BJ (cell line): ENCODE measurements around the gene POLD2. TPM values are rescaled to one million over a fixed set of nuclear protein-coding genes. Genes with fewer than 3 reads are reported as not detected.

Experiments
- CTCF ChIA-PET: fragments of 350-600 bp; formaldehyde crosslinking; extraction: SDS; loops from one replicate; lab custom pipeline; 2021; ENCODE audit warnings: antibody characterized with exemption, inconsistent platforms; lab: Yijun Ruan, JAX
- POLR2A ChIA-PET: fragments of 300-600 bp; sonication (Branson Sonifier 250); formaldehyde crosslinking; extraction: SDS; loops from one replicate; lab custom pipeline; 2021; ENCODE audit warnings: antibody characterized with exemption; lab: Charles Lee
- DNase-seq: peaks from one replicate; pipeline ENCODE4 v3.0.0-alpha.2; 2011; ENCODE audit warnings: low read depth
- H3K27me3 ChIP-seq: 2 replicates; pipeline ENCODE4 v1.6.0; 2011; ENCODE audit warnings: low read length; ENCODE audit not compliant: control insufficient read depth, insufficient read depth
- H3K36me3 ChIP-seq: 2 replicates; pipeline ENCODE4 v1.5.1; 2011; ENCODE audit warnings: low read length; ENCODE audit not compliant: control insufficient read depth, insufficient read depth
- H3K4me3 ChIP-seq: 2 replicates; pipeline ENCODE4 v1.5.1; 2011; ENCODE audit warnings: low read depth, mild to moderate bottlenecking, control low read depth, low read length
- CTCF ChIP-seq: IDR thresholded peaks from 2 replicates; pipeline ENCODE4 v1.5.1; 2011; ENCODE audit warnings: low read depth, mild to moderate bottlenecking, control low read depth, inconsistent platforms, low read length, moderate library complexity; ENCODE audit not compliant: insufficient read depth
- polyA plus RNA-seq: library from polyadenylated mRNA; depleted of rRNA; stranded (reverse); fragments of >200 nt; gene quantifications from 2 replicates; pipeline ENCODE4 v1.2.3, GENCODE V29; 2011

POLD2 gene
- polyA plus RNA-seq, 1 experiment: 87.2 TPM

GRCh38 chr7:44121761-44122420 is 1.5 kb downstream of the POLD2 start:
- no peak overlapping the region for H3K4me3 ChIP-seq
- POLR2A ChIA-PET: no interaction called here
- no peak for TF ChIP-seq CTCF

GRCh38 chr7:44120395-44120794 is 3.0 kb downstream of the POLD2 start:
- peaks cover 9% of the 10 kb centered on the region for H3K36me3 ChIP-seq
- ChIA-PET CTCF (interaction anchor here (0.8 to 1.2 kb wide), 3 partner anchors 11 to 48 kb away, joined by 3 to 5 read pairs (median 3); no protein-coding TSS in a partner anchor), POLR2A (no interaction called here)
- no peak for TF ChIP-seq CTCF
- no peak for DNase-seq
- H3K4me3 ChIP-seq: no peak overlapping the region
- no peaks in the 10 kb centered on the region for H3K27me3 ChIP-seq

More at GRCh38 chr7:44121761-44122420, 1.5 kb downstream of the POLD2 start:
- DNase-seq: no peak
- Histone ChIP-seq H3K27me3 (no peaks in the 10 kb centered on the region), H3K36me3 (peaks cover 9% of the 10 kb centered on the region)
- CTCF ChIA-PET: interaction anchor here (1.9 to 2.4 kb wide), 2 partner anchors 9 to 10 kb away, joined by 7 read pairs; no protein-coding TSS in a partner anchor

GRCh38 chr7:44119829-44120380 is 3.4 kb downstream of the POLD2 start:
- Histone ChIP-seq H3K27me3 (no peaks in the 10 kb centered on the region), H3K36me3 (peaks cover 10% of the 10 kb centered on the region), H3K4me3 (no peak overlapping the region)
- TF ChIP-seq CTCF: no peak
- POLR2A ChIA-PET: no interaction called here
- CTCF ChIA-PET: interaction anchor here (0.8 to 1.2 kb wide), 3 partner anchors 11 to 47 kb away, joined by 3 to 5 read pairs (median 3); no protein-coding TSS in a partner anchor
- no peak for DNase-seq

- Histone ChIP-seq H3K36me3 (peaks cover 18% of the 10 kb centered on the region), H3K4me3 (no peak overlapping the region), H3K27me3 (no peaks in the 10 kb centered on the region)
- ChIA-PET CTCF (interaction anchor here (1.0 kb wide), 1 partner anchor 45 kb away, joined by 3 read pairs; no protein-coding TSS in a partner anchor), POLR2A (no interaction called here)
- no peak for TF ChIP-seq CTCF
- DNase-seq: no peak
Measured at GRCh38 chr7:44117801-44118429, 5.4 kb downstream of the POLD2 start.
